ENCODE data around the gene TPBGL. TPM values are rescaled to one million over a fixed set of nuclear protein-coding genes. Genes with fewer than 3 reads are reported as not detected.
A peak's percentile ranks its signal among the peaks of the same experiment; 100 is the strongest.

The TPBGL gene
- total RNA-seq, 4 donors from 2014 or later = 0.29 to 2.8 (median 1.0) TPM; not detected in 1

- intact Hi-C loops (cut with DNase I; ENCODE audit: low total_unique reads) = loop anchor here (2.0 kb wide), 1 partner anchor 106 kb away; no protein-coding TSS in a partner anchor
Observed at GRCh38 chr11:75279273-75279672, 38.7 kb downstream of the TPBGL start.

GRCh38 chr11:75280227-75280701, 39.7 kb downstream of the TPBGL start:
- no peaks in the 10 kb centered on the region for H3K36me3 ChIP-seq
- peak; percentile 78 to 79 for DNase-seq

More at GRCh38 chr11:75279273-75279672, 38.7 kb downstream of the TPBGL start:
- H3K27me3 ChIP-seq = no peaks in the 10 kb centered on the region
- TF ChIP-seq CTCF (IDR thresholded peaks at IDR 0.05) = no peak
- TF ChIP-seq POLR2A (IDR thresholded peaks at IDR 0.05) = no peak
- no peak overlapping the region for H3K27ac ChIP-seq
- no peak for DNase-seq
- H3K4me1 ChIP-seq = peaks cover 0 to 4% of the 10 kb centered on the region in 2 donors
- no peaks in the 10 kb centered on the region for H3K36me3 ChIP-seq
- H3K9me3 ChIP-seq = no peaks in the 10 kb centered on the region
- H3K4me3 ChIP-seq = no peak overlapping the region

GRCh38 chr11:75280770-75281468, 40.3 kb downstream of the TPBGL start:
- TF ChIP-seq CTCF (IDR thresholded peaks at IDR 0.05) = no peak
- TF ChIP-seq POLR2A (IDR thresholded peaks at IDR 0.05) = no peak
- Histone ChIP-seq H3K9me3 (no peaks in the 10 kb centered on the region), H3K36me3 (no peaks in the 10 kb centered on the region), H3K27ac (no peak overlapping the region), H3K4me1 (peaks cover 0 to 4% of the 10 kb centered on the region in 2 donors), H3K27me3 (no peaks in the 10 kb centered on the region), H3K4me3 (no peak overlapping the region)
- no peak for DNase-seq
- intact Hi-C loops (cut with DNase I; ENCODE audit: low total_unique reads) = loop anchor here (10.0 kb wide), 1 partner anchor 254 kb away; no protein-coding TSS in a partner anchor

More at GRCh38 chr11:75280227-75280701, 39.7 kb downstream of the TPBGL start:
- TF ChIP-seq CTCF (IDR thresholded peaks at IDR 0.05) (peak; percentile 95 to 99 (median 96)), POLR2A (IDR thresholded peaks at IDR 0.05) (no peak)
- intact Hi-C loops (cut with DNase I; ENCODE audit: low total_unique reads) = loop anchor here (10.0 kb wide), 1 partner anchor 255 kb away; no protein-coding TSS in a partner anchor
- Histone ChIP-seq H3K9me3 (no peaks in the 10 kb centered on the region), H3K4me3 (no peak overlapping the region), H3K4me1 (peaks cover 0 to 4% of the 10 kb centered on the region in 2 donors), H3K27ac (no peak overlapping the region), H3K27me3 (no peaks in the 10 kb centered on the region)

GRCh38 chr11:75281469-75282095, 41.0 kb downstream of the TPBGL start:
- DNase-seq = no peak
- H3K27me3 ChIP-seq = no peaks in the 10 kb centered on the region
- H3K36me3 ChIP-seq = no peaks in the 10 kb centered on the region
- intact Hi-C loops (cut with DNase I; ENCODE audit: low total_unique reads) = loop anchor here (10.0 kb wide), 1 partner anchor 253 kb away; no protein-coding TSS in a partner anchor
- H3K4me1 ChIP-seq = peaks cover 0 to 4% of the 10 kb centered on the region in 2 donors
- no peak for TF ChIP-seq POLR2A (IDR thresholded peaks at IDR 0.05)
- TF ChIP-seq CTCF (IDR thresholded peaks at IDR 0.05) = no peak
- H3K9me3 ChIP-seq = no peaks in the 10 kb centered on the region
- no peak overlapping the region for H3K4me3 ChIP-seq
- no peak overlapping the region for H3K27ac ChIP-seq
